A673 (cell line): Measurements from ENCODE around the gene CYP1B1. TPM values are rescaled to one million over a fixed set of nuclear protein-coding genes. Genes with fewer than 3 reads are reported as not detected.

ENCODE experiments used
- BruUV-seq: library from RNA; stranded (reverse); fragments of 400-500 nt; replicated peaks from 2 replicates; lab custom pipeline; 2021; lab: Mats Ljungman, UMichigan
- CTCF ChIA-PET: fragments of 300-600 bp; sonication (Branson Sonifier 250); formaldehyde crosslinking; loops from one replicate; lab custom pipeline; 2022; ENCODE audit warnings: antibody characterized with exemption; lab: Charles Lee
- POLR2A ChIA-PET: fragments of 300-600 bp; sonication (Branson Sonifier 250); formaldehyde crosslinking; loops from one replicate; lab custom pipeline; 2022; ENCODE audit warnings: antibody characterized with exemption; ENCODE audit not compliant: low non-redundant PET; lab: Charles Lee
- DNase-seq: peaks from one replicate; pipeline ENCODE4 v3.0.0-alpha.2; 2015; ENCODE audit warnings: low spot score
- H3K27ac ChIP-seq: fragments of 200-600 bp; sonication (generic); 2 replicates; pipeline ENCODE4 v1.5.1; 2016; ENCODE audit warnings: mixed run types, low read depth, mild to moderate bottlenecking, mixed read lengths, antibody characterized with exemption, low read length; ENCODE audit not compliant: poor library complexity, severe bottlenecking
- H3K27me3 ChIP-seq: fragments of 200-600 bp; sonication (generic); replicated peaks from 2 replicates; pipeline ENCODE4 v1.6.1; 2017; ENCODE audit warnings: mixed run types, low read depth, mild to moderate bottlenecking, mixed read lengths, antibody characterized with exemption, low read length; ENCODE audit not compliant: insufficient read depth, poor library complexity
- H3K36me3 ChIP-seq: fragments of 200-600 bp; sonication (generic); 2 replicates; pipeline ENCODE4 v1.6.1; 2016; ENCODE audit warnings: mixed run types, mild to moderate bottlenecking, mixed read lengths, antibody characterized with exemption, low read length; ENCODE audit not compliant: insufficient read depth, poor library complexity, severe bottlenecking
- H3K4me1 ChIP-seq: fragments of 200-600 bp; sonication (generic); 2 replicates; pipeline ENCODE4 v1.6.1; 2017; ENCODE audit warnings: mixed run types, mild to moderate bottlenecking, mixed read lengths, antibody characterized with exemption, low read length; ENCODE audit not compliant: insufficient read depth, poor library complexity, severe bottlenecking
- H3K4me3 ChIP-seq: fragments of 200-600 bp; sonication (generic); 2 replicates; pipeline ENCODE4 v1.5.1; 2016; ENCODE audit warnings: low read depth, mixed run types, mild to moderate bottlenecking, mixed read lengths, low read length; ENCODE audit not compliant: poor library complexity, severe bottlenecking
- H3K9me3 ChIP-seq: fragments of 200-600 bp; sonication (generic); 2 replicates; pipeline ENCODE4 v1.6.1; 2016; ENCODE audit warnings: mixed run types, low read depth, mild to moderate bottlenecking, mixed read lengths, antibody characterized with exemption, low read length; ENCODE audit not compliant: poor library complexity, severe bottlenecking
- EZH2 ChIP-seq: fragments of 200-600 bp; sonication (generic); IDR thresholded peaks from 2 replicates; pipeline ENCODE4 v1.6.1; 2017; ENCODE audit warnings: borderline replicate concordance, low read depth, mild to moderate bottlenecking, mixed read lengths, antibody characterized with exemption, low read length; ENCODE audit not compliant: poor library complexity, severe bottlenecking
- intact Hi-C: fragments of 100-400 bp; cut with micrococcal nuclease; formaldehyde crosslinking; loops from one replicate; pipeline ENCODE4 v1.10.0; 2022; ENCODE audit not compliant: unreplicated experiment
- total RNA-seq: library from RNA; stranded (reverse); gene quantifications from 2 replicates; pipeline ENCODE4 v1.2.3, GENCODE V29; 2021
- TF ChIP-seq, protein P1 (sequence below): fragments of 300-800, 200-600 bp; sonication (generic); conservative IDR thresholded peaks from 2 replicates; pipeline ENCODE4 v1.5.1; 2017; ENCODE audit warnings: low read depth, mild to moderate bottlenecking, antibody characterized with exemption, low read length, moderate library complexity, mixed read lengths

CYP1B1 gene
- total RNA-seq, 1 experiment from 2014 or later = 0.92 TPM

DNA sequence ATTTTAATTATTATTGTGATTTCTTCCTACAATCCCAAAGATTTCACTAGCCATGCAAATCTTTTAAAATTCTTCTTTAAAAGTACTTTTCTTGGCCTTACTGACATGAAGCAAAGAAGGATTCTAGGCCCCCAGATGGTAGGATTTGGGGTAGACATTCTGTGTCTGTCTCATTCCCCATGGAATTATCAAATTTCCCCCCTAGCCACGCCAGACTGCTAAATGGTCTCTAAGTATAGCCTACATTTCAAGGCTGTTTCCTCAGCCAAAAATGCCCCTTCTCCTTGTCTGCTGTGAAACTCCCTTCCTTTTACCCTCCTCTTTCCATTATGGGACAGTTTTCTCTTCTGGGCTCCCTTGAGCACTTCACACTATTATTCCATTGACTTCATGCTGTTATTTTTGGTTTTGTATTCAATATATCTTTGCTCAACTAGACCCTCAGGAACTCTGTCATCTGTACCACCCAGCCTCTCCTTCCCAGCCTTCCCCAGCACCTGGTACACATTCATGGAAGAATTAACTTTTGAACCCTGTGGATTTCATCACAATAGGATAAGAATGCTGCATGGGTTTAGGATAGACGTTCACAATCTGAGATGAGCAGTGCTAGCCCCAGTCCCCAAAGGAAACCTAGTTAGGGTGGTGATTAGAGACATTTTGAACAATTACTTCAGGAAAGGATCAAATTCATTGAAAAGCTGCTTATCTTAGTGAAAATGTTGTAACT lies 21.5 kb upstream of the CYP1B1 start:
- peaks cover 60% of the 10 kb centered on the region for H3K4me1 ChIP-seq
- no peaks in the 10 kb centered on the region for H3K36me3 ChIP-seq
- no peak for DNase-seq
- no peaks in the 10 kb centered on the region for H3K9me3 ChIP-seq
- ChIA-PET POLR2A (no interaction called here), CTCF (no interaction called here)
- TF ChIP-seq, protein P1, sequence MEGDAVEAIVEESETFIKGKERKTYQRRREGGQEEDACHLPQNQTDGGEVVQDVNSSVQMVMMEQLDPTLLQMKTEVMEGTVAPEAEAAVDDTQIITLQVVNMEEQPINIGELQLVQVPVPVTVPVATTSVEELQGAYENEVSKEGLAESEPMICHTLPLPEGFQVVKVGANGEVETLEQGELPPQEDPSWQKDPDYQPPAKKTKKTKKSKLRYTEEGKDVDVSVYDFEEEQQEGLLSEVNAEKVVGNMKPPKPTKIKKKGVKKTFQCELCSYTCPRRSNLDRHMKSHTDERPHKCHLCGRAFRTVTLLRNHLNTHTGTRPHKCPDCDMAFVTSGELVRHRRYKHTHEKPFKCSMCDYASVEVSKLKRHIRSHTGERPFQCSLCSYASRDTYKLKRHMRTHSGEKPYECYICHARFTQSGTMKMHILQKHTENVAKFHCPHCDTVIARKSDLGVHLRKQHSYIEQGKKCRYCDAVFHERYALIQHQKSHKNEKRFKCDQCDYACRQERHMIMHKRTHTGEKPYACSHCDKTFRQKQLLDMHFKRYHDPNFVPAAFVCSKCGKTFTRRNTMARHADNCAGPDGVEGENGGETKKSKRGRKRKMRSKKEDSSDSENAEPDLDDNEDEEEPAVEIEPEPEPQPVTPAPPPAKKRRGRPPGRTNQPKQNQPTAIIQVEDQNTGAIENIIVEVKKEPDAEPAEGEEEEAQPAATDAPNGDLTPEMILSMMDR = no peak
- no peak for TF ChIP-seq EZH2
- no peak overlapping the region for H3K27ac ChIP-seq
- no TSS peak for BruUV-seq
- intact Hi-C loops = no loop called here
- H3K27me3 ChIP-seq = no peaks in the 10 kb centered on the region
- H3K4me3 ChIP-seq = no peak overlapping the region

DNA sequence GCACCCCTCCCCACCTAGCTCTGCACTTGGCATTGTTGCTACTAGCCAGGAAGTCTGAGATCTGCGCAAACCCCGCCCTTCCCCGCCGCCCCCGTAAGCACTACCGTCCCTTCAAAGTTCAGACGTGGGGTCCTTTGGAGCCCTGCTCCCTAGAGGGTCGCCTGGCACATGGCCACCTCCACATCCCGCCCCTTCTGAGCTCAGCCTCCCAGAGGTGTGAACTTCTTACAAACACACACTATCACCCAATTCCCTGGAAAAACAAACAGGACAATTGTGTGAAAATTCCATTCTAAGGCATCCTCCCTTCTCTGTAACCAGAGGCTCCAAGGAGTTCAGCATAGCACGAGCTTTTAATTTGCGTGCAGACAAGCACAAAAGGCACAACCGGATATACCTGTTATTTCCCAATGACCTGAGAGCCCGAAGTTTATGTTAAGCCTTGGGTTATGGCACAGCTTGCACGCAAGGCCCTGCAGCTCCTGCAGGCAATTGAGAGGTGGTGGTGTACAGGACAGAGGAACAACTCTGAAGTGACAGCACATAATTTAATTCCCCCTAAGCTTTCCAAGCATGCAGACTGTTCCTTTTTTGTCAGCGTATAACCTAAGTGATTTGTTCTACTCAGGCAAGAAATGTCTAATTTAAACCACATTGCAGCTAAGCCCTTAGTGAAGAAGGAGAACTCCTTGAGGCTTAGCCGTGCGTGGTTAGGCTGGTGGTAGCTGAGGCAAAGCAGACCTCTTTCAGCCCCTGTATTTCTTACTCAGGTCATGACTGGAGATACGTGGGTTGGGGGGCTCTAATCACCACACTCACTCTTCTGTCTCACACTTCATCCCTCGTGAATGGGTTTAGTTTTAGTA lies 20.3 kb upstream of the CYP1B1 start:
- POLR2A ChIA-PET = interaction anchor here (0.5 to 0.6 kb wide), 2 partner anchors 826 to 1331 kb away, joined by 3 read pairs; no protein-coding TSS in a partner anchor
- peak; percentile 50 for DNase-seq

More for the DNA sequence above, 20.3 kb upstream of the CYP1B1 start:
- CTCF ChIA-PET = interaction anchor here (1.4 kb wide), 1 partner anchor 20 kb away, joined by 3 read pairs; no protein-coding TSS in a partner anchor
- H3K27me3 ChIP-seq = no peaks in the 10 kb centered on the region
- no peaks in the 10 kb centered on the region for H3K36me3 ChIP-seq
- no peaks in the 10 kb centered on the region for H3K9me3 ChIP-seq
- TF ChIP-seq, protein P1 = no peak
- TF ChIP-seq EZH2 = no peak
- no peak overlapping the region for H3K27ac ChIP-seq
- no peak overlapping the region for H3K4me3 ChIP-seq
- intact Hi-C loops = no loop called here
- no TSS peak for BruUV-seq
- H3K4me1 ChIP-seq = peaks cover 69% of the 10 kb centered on the region
